ENCODE measurements around the gene CLCN1.

DNA sequence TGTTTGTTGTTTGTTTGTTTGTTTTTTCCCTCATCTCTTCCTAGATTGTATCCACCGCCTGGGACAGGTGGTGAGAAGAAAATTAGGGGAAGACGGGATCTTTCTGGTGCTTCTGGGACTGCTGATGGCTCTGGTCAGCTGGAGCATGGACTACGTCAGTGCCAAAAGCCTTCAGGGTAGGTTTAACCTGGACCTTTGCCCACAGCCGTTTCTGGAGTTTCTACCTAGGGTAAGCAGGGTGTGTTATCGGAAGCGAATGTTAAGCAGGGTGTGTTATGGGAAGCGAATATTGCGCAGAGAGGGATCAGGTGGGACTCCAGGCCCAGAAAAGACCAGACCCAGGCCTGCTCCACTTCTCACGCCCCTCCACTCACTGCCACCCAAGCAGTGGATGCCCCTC is 4.7 kb downstream of the CLCN1 start:
- TF ChIP-seq POLR2A (IDR thresholded peaks at IDR 0.05) = no peak
- TF ChIP-seq, protein P1, sequence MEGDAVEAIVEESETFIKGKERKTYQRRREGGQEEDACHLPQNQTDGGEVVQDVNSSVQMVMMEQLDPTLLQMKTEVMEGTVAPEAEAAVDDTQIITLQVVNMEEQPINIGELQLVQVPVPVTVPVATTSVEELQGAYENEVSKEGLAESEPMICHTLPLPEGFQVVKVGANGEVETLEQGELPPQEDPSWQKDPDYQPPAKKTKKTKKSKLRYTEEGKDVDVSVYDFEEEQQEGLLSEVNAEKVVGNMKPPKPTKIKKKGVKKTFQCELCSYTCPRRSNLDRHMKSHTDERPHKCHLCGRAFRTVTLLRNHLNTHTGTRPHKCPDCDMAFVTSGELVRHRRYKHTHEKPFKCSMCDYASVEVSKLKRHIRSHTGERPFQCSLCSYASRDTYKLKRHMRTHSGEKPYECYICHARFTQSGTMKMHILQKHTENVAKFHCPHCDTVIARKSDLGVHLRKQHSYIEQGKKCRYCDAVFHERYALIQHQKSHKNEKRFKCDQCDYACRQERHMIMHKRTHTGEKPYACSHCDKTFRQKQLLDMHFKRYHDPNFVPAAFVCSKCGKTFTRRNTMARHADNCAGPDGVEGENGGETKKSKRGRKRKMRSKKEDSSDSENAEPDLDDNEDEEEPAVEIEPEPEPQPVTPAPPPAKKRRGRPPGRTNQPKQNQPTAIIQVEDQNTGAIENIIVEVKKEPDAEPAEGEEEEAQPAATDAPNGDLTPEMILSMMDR (IDR thresholded peaks at IDR 0.05 in 8 of 11, conservative IDR thresholded peaks at IDR 0.05 in 3 of 11) = no peak
